ENCODE data around the gene TBC1D4.

- TF ChIP-seq, protein P1, sequence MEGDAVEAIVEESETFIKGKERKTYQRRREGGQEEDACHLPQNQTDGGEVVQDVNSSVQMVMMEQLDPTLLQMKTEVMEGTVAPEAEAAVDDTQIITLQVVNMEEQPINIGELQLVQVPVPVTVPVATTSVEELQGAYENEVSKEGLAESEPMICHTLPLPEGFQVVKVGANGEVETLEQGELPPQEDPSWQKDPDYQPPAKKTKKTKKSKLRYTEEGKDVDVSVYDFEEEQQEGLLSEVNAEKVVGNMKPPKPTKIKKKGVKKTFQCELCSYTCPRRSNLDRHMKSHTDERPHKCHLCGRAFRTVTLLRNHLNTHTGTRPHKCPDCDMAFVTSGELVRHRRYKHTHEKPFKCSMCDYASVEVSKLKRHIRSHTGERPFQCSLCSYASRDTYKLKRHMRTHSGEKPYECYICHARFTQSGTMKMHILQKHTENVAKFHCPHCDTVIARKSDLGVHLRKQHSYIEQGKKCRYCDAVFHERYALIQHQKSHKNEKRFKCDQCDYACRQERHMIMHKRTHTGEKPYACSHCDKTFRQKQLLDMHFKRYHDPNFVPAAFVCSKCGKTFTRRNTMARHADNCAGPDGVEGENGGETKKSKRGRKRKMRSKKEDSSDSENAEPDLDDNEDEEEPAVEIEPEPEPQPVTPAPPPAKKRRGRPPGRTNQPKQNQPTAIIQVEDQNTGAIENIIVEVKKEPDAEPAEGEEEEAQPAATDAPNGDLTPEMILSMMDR (conservative IDR thresholded peaks at IDR 0.05; ENCODE audit: low read length): no peak
- TF ChIP-seq EZH2phosphoT487 (IDR thresholded peaks at IDR 0.05; ENCODE audit: borderline replicate concordance): no peak
Observed at GRCh38 chr13:75319254-75319653, 162.7 kb downstream of the TBC1D4 start.
